Measurements from ENCODE around the gene RCL1. TPM values are rescaled to one million over a fixed set of nuclear protein-coding genes. Genes with fewer than 3 reads are reported as not detected.

RCL1 gene
- total and polyA plus RNA-seq, 2 donors (not counting 1 experiment from before 2014, with no cell fraction given): 10.5 to 21.7 TPM

DNA sequence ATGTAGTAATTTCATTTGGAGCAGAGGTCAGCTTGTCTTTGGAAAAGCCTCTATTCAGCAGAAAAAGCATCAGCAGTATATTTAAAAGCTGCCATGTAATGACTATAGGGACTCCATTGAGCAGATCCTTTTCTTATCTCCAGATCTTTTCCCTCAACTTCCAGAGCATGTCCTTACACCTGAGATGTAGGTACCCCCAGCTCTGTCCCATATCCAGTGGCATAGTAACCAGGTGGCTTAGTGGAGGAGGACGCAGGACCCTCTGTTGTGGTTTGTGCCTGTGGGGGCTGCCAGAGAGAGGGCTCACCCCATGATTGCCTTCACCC, 61.5 kb downstream of the RCL1 start:
- POLR2A ChIA-PET: no interaction called here
- H3K36me3 ChIP-seq (replicated peaks in 1 of 2; ENCODE audit: control extremely low read depth in 1 of 2, control insufficient read depth in 1 of 2, extremely low read depth in 1 of 2, insufficient read depth in 2 of 2, low read length in 1 of 2): peaks cover 4 to 42% of the 10 kb centered on the region in 2 experiments
- Mint-ChIP-seq H3K9me3 (ENCODE audit: insufficient read depth) (no peaks in the 10 kb centered on the region), H3K4me3 (no peak overlapping the region), H3K27ac (no peak overlapping the region), H3K4me1 (peaks cover 5% of the 10 kb centered on the region), H3K27me3 (no peaks in the 10 kb centered on the region)
- ATAC-seq (ENCODE audit: low read depth): no peak
- WGBS (ENCODE audit: insufficient coverage): no CpG with 5 or more reads among the region's 1 CpG
- H3K4me3 ChIP-seq (ENCODE audit: control extremely low read depth in 1 of 5, extremely low read depth in 1 of 5, insufficient read depth in 1 of 5, low read depth in 2 of 5, low read length in 4 of 5): no peak overlapping the region
- CTCF ChIA-PET: no interaction called here
- peaks cover 2% of the 10 kb centered on the region for H3K79me2 ChIP-seq (ENCODE audit: control insufficient read depth, insufficient read depth, low read length)
- H4K20me1 ChIP-seq (ENCODE audit: control insufficient read depth, insufficient read depth, low read length, poor library complexity, severe bottlenecking): no peaks in the 10 kb centered on the region
- H3K27me3 ChIP-seq (replicated peaks in 1 of 4; ENCODE audit: control extremely low read depth in 1 of 4, control insufficient read depth in 3 of 4, insufficient read depth in 4 of 4, low read length in 3 of 4): no peaks in the 10 kb centered on the region
- no peak for TF ChIP-seq EZH2 (IDR thresholded peaks at IDR 0.05; ENCODE audit: borderline replicate concordance, insufficient read depth, low read depth, low read length, poor library complexity, severe bottlenecking)
- TF ChIP-seq, protein P1, sequence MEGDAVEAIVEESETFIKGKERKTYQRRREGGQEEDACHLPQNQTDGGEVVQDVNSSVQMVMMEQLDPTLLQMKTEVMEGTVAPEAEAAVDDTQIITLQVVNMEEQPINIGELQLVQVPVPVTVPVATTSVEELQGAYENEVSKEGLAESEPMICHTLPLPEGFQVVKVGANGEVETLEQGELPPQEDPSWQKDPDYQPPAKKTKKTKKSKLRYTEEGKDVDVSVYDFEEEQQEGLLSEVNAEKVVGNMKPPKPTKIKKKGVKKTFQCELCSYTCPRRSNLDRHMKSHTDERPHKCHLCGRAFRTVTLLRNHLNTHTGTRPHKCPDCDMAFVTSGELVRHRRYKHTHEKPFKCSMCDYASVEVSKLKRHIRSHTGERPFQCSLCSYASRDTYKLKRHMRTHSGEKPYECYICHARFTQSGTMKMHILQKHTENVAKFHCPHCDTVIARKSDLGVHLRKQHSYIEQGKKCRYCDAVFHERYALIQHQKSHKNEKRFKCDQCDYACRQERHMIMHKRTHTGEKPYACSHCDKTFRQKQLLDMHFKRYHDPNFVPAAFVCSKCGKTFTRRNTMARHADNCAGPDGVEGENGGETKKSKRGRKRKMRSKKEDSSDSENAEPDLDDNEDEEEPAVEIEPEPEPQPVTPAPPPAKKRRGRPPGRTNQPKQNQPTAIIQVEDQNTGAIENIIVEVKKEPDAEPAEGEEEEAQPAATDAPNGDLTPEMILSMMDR (IDR thresholded peaks at IDR 0.05): no peak
- no peaks in the 10 kb centered on the region for H3K9me3 ChIP-seq (ENCODE audit: control extremely low read depth in 1 of 3, control insufficient read depth in 2 of 3, insufficient read depth in 1 of 3, low read length in 2 of 3)
- no peak for DNase-seq
- no peak overlapping the region for H3K4me2 ChIP-seq (replicated peaks; ENCODE audit: low read depth, low read length, poor library complexity, severe bottlenecking)
- no peak overlapping the region for H3K9ac ChIP-seq (ENCODE audit: low read length)
- H3K4me1 ChIP-seq (ENCODE audit: control insufficient read depth in 2 of 2, insufficient read depth in 2 of 2, low read length in 2 of 2): peaks cover 0 to 4% of the 10 kb centered on the region in 2 donors
- intact Hi-C loops (cut with micrococcal nuclease): no loop called here
- no peak overlapping the region for H3K27ac ChIP-seq (ENCODE audit: low read length in 2 of 2)
- no peak overlapping the region for H2AFZ ChIP-seq (ENCODE audit: insufficient read depth, low read depth, low read length, poor library complexity, severe bottlenecking)

GRCh38 chr9:4855841-4856240, 63.1 kb downstream of the RCL1 start:
- CTCF ChIA-PET: no interaction called here
- no peak overlapping the region for H3K4me2 ChIP-seq (replicated peaks; ENCODE audit: low read depth, low read length, poor library complexity, severe bottlenecking)
- TF ChIP-seq, protein P1 (IDR thresholded peaks at IDR 0.05): no peak
- TF ChIP-seq EZH2 (IDR thresholded peaks at IDR 0.05; ENCODE audit: borderline replicate concordance, insufficient read depth, low read depth, low read length, poor library complexity, severe bottlenecking): no peak
- intact Hi-C loops (cut with micrococcal nuclease): no loop called here
- POLR2A ChIA-PET: no interaction called here
- no peak overlapping the region for H3K27ac ChIP-seq (ENCODE audit: low read length in 2 of 2)
- H3K4me3 ChIP-seq (ENCODE audit: control extremely low read depth in 1 of 5, extremely low read depth in 1 of 5, insufficient read depth in 1 of 5, low read depth in 2 of 5, low read length in 4 of 5): no peak overlapping the region
- no peaks in the 10 kb centered on the region for H4K20me1 ChIP-seq (ENCODE audit: control insufficient read depth, insufficient read depth, low read length, poor library complexity, severe bottlenecking)
- H3K27ac Mint-ChIP-seq: no peak overlapping the region
- peaks cover 5% of the 10 kb centered on the region for H3K4me1 Mint-ChIP-seq
- no peak overlapping the region for H3K9ac ChIP-seq (ENCODE audit: low read length)
- WGBS (ENCODE audit: insufficient coverage): 100% methylated on average over 1 of the region's 2 CpGs
- H3K79me2 ChIP-seq (ENCODE audit: control insufficient read depth, insufficient read depth, low read length): peaks cover 2% of the 10 kb centered on the region
- H2AFZ ChIP-seq (ENCODE audit: insufficient read depth, low read depth, low read length, poor library complexity, severe bottlenecking): no peak overlapping the region
- H3K9me3 ChIP-seq (ENCODE audit: control extremely low read depth in 1 of 3, control insufficient read depth in 2 of 3, insufficient read depth in 1 of 3, low read length in 2 of 3): no peaks in the 10 kb centered on the region
- no peaks in the 10 kb centered on the region for H3K27me3 ChIP-seq (replicated peaks in 1 of 4; ENCODE audit: control extremely low read depth in 1 of 4, control insufficient read depth in 3 of 4, insufficient read depth in 4 of 4, low read length in 3 of 4)
- no peak overlapping the region for H3K4me3 Mint-ChIP-seq
- H3K27me3 Mint-ChIP-seq: no peaks in the 10 kb centered on the region
- peaks cover 2 to 38% of the 10 kb centered on the region in 2 experiments for H3K36me3 ChIP-seq (replicated peaks in 1 of 2; ENCODE audit: control extremely low read depth in 1 of 2, control insufficient read depth in 1 of 2, extremely low read depth in 1 of 2, insufficient read depth in 2 of 2, low read length in 1 of 2)
- H3K4me1 ChIP-seq (ENCODE audit: control insufficient read depth in 2 of 2, insufficient read depth in 2 of 2, low read length in 2 of 2): peaks cover 0 to 4% of the 10 kb centered on the region in 2 donors
- no peak for DNase-seq
- H3K9me3 Mint-ChIP-seq (ENCODE audit: insufficient read depth): no peaks in the 10 kb centered on the region
- no peak for ATAC-seq (ENCODE audit: low read depth)

Measured in B cell (primary cell).